ENCODE measurements around the gene GNG7. TPM values are rescaled to one million over a fixed set of nuclear protein-coding genes. Genes with fewer than 3 reads are reported as not detected.

Gene GNG7
- total RNA-seq, 1 experiment from 2014 or later: 3.2 TPM

GRCh38 chr19:2729943-2730818 lies 27.7 kb upstream of the GNG7 start:
- DNase-seq (ENCODE audit: low read depth, low spot score): no peak
- in situ Hi-C loops (cut with HindIII; ENCODE audit: low pct_unique_long_range_greater_than_20kb, low sequenced_read_pairs): no loop called here

GRCh38 chr19:2728783-2729387 lies 26.4 kb upstream of the GNG7 start:
- DNase-seq (ENCODE audit: low read depth, low spot score): no peak
- in situ Hi-C loops (cut with HindIII; ENCODE audit: low pct_unique_long_range_greater_than_20kb, low sequenced_read_pairs): no loop called here

- in situ Hi-C loops (cut with HindIII; ENCODE audit: low pct_unique_long_range_greater_than_20kb, low sequenced_read_pairs): no loop called here
- no peak for DNase-seq (ENCODE audit: low read depth, low spot score)
These were observed 25.1 kb upstream of the GNG7 start for GRCh38 chr19:2727640-2727944.

- in situ Hi-C loops (cut with HindIII; ENCODE audit: low pct_unique_long_range_greater_than_20kb, low sequenced_read_pairs): no loop called here
- no peak for DNase-seq (ENCODE audit: low read depth, low spot score)
These were observed 24.6 kb upstream of the GNG7 start for GRCh38 chr19:2726904-2727639.

- DNase-seq (ENCODE audit: low read depth, low spot score): no peak
- in situ Hi-C loops (cut with HindIII; ENCODE audit: low pct_unique_long_range_greater_than_20kb, low sequenced_read_pairs): no loop called here
These were observed 23.8 kb upstream of the GNG7 start for GRCh38 chr19:2726160-2726855.

GRCh38 chr19:2724148-2724557 lies 21.7 kb upstream of the GNG7 start:
- in situ Hi-C loops (cut with HindIII; ENCODE audit: low pct_unique_long_range_greater_than_20kb, low sequenced_read_pairs): no loop called here
- no peak for DNase-seq (ENCODE audit: low read depth, low spot score)

- in situ Hi-C loops (cut with HindIII; ENCODE audit: low pct_unique_long_range_greater_than_20kb, low sequenced_read_pairs): no loop called here
These were observed 21.3 kb upstream of the GNG7 start for GRCh38 chr19:2723747-2724146.

GRCh38 chr19:2723345-2723715 lies 20.8 kb upstream of the GNG7 start:
- in situ Hi-C loops (cut with HindIII; ENCODE audit: low pct_unique_long_range_greater_than_20kb, low sequenced_read_pairs): no loop called here
- DNase-seq (ENCODE audit: low read depth, low spot score): no peak

More at GRCh38 chr19:2723747-2724146, 21.3 kb upstream of the GNG7 start:
- no peak for DNase-seq (ENCODE audit: low read depth, low spot score)

- peak; percentile 37 for DNase-seq (ENCODE audit: low read depth, low spot score)
- in situ Hi-C loops (cut with HindIII; ENCODE audit: low pct_unique_long_range_greater_than_20kb, low sequenced_read_pairs): no loop called here
These were observed 20.2 kb upstream of the GNG7 start for GRCh38 chr19:2722541-2723344.

- in situ Hi-C loops (cut with HindIII; ENCODE audit: low pct_unique_long_range_greater_than_20kb, low sequenced_read_pairs): no loop called here
These were observed 19.4 kb upstream of the GNG7 start for GRCh38 chr19:2721570-2722540.

GRCh38 chr19:2720777-2721569 lies 18.5 kb upstream of the GNG7 start, which contains the start of gene DIRAS1:
TSS of gene DIRAS1 (minus strand) at chr19:2721372. CDS start at chr19:2717806, 3,566 bp downstream.
- DNase-seq (ENCODE audit: low read depth, low spot score): no peak
- in situ Hi-C loops (cut with HindIII; ENCODE audit: low pct_unique_long_range_greater_than_20kb, low sequenced_read_pairs): no loop called here

More at GRCh38 chr19:2721570-2722540, 19.4 kb upstream of the GNG7 start:
- no peak for DNase-seq (ENCODE audit: low read depth, low spot score)

- DNase-seq (ENCODE audit: low read depth, low spot score): peak; percentile 28
- in situ Hi-C loops (cut with HindIII; ENCODE audit: low pct_unique_long_range_greater_than_20kb, low sequenced_read_pairs): no loop called here
These were observed 17.7 kb upstream of the GNG7 start for GRCh38 chr19:2719920-2720776.

GRCh38 chr19:2719232-2719735 lies 16.8 kb upstream of the GNG7 start:
- no peak for DNase-seq (ENCODE audit: low read depth, low spot score)
- in situ Hi-C loops (cut with HindIII; ENCODE audit: low pct_unique_long_range_greater_than_20kb, low sequenced_read_pairs): no loop called here

All from SK-MEL-5 (cell line).